GM23248 (cell line): ENCODE results near the gene SGMS1.

Source experiments
- EZH2 ChIP-seq: fragments of 200-600 bp; sonication (generic); IDR thresholded peaks from 2 replicates; pipeline ENCODE4 v1.6.1; 2018; ENCODE audit warnings: antibody characterized with exemption, mild to moderate bottlenecking; ENCODE audit not compliant: insufficient read depth, poor library complexity, severe bottlenecking
- EZH2phosphoT487 ChIP-seq: fragments of 200-600 bp; sonication (generic); IDR thresholded peaks from 2 replicates; pipeline ENCODE4 v1.6.1; 2018; ENCODE audit warnings: antibody characterized with exemption, moderate library complexity, mild to moderate bottlenecking, low read depth; ENCODE audit not compliant: insufficient read depth

- no peak for TF ChIP-seq EZH2phosphoT487
- no peak for TF ChIP-seq EZH2
Measured at GRCh38 chr10:50557130-50557682, 66.5 kb downstream of the SGMS1 start.
